Measurements from ENCODE around the gene WARS2.

WARS2 gene

GRCh38 chr1:118998171-118998570 lies 142.3 kb downstream of the WARS2 start:
- no peak for DNase-seq (ENCODE audit: low spot score)

GRCh38 chr1:118997225-118997624 lies 143.2 kb downstream of the WARS2 start:
- no peak for DNase-seq (ENCODE audit: low spot score)

GRCh38 chr1:118995312-118996016 lies 145.0 kb downstream of the WARS2 start:
- no peak for DNase-seq (ENCODE audit: low spot score)

GRCh38 chr1:118993700-118994026 lies 146.8 kb downstream of the WARS2 start:
- no peak for DNase-seq (ENCODE audit: low spot score)

- no peak for DNase-seq (ENCODE audit: low spot score)
Measured at GRCh38 chr1:118992868-118993699, 147.4 kb downstream of the WARS2 start.

- no peak for DNase-seq (ENCODE audit: low spot score)
Measured at GRCh38 chr1:118992237-118992825, 148.1 kb downstream of the WARS2 start.

- no peak for DNase-seq (ENCODE audit: low spot score)
Measured at GRCh38 chr1:118991448-118991847, 149.0 kb downstream of the WARS2 start.

- no peak for DNase-seq (ENCODE audit: low spot score)
Measured at GRCh38 chr1:118990513-118991152, 149.8 kb downstream of the WARS2 start.

- peak; percentile 85 for DNase-seq (ENCODE audit: low spot score)
Measured at GRCh38 chr1:118989878-118990378, 150.5 kb downstream of the WARS2 start.

GRCh38 chr1:118989006-118989815 lies 151.2 kb downstream of the WARS2 start:
- DNase-seq (ENCODE audit: low spot score): no peak

- DNase-seq (ENCODE audit: low spot score): no peak
Measured at GRCh38 chr1:118988186-118989005, 152.1 kb downstream of the WARS2 start, which contains the start of gene TBX15. Gene TBX15, minus strand, starts transcription at chr1:118988343. Its CDS starts 548 bp downstream, at chr1:118987795.

GRCh38 chr1:118987468-118988185 lies 152.8 kb downstream of the WARS2 start:
- DNase-seq (ENCODE audit: low spot score): no peak

- no peak for DNase-seq (ENCODE audit: low spot score)
Measured at GRCh38 chr1:118986555-118987467, 153.6 kb downstream of the WARS2 start.

GRCh38 chr1:118985640-118986554 lies 154.6 kb downstream of the WARS2 start:
- no peak for DNase-seq (ENCODE audit: low spot score)

GRCh38 chr1:118984722-118985639 lies 155.5 kb downstream of the WARS2 start:
- DNase-seq (ENCODE audit: low spot score): no peak

- DNase-seq (ENCODE audit: low spot score): no peak
Measured at GRCh38 chr1:118984086-118984721, 156.2 kb downstream of the WARS2 start.

Measured in kidney capillary endothelial cell (primary cell).